ENCODE data around the gene ANKAR.
"Not testable (repeated sequence)": the region's sequence is repeated elsewhere in the genome, so short reads cannot be mapped to it uniquely, and the experiment has no call there.

Gene ANKAR

DNA sequence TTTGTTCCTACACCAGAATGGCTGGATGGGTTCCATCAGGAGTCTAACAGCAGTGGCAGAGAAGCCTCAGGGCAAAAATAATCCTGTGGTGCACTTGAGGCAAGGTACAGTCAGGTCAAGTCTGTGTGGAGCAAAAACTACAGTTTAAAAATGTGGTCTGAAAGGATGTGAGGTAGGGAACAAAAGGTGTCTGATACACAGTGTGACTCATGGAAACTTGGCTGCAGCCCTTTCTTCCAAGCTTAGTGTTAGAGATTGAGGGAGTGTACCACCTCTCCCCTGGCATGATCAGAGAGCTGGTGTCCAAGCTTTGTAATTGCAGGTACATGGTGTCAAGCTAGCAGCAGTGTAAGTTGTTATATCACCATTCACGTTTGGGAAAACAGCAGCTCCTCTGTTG, 8.9 kb downstream of the ANKAR start:
- no peak overlapping the region for H3K4me3 ChIP-seq (ENCODE audit: control insufficient read depth, low read depth, low read length)
- TF ChIP-seq, protein P1, sequence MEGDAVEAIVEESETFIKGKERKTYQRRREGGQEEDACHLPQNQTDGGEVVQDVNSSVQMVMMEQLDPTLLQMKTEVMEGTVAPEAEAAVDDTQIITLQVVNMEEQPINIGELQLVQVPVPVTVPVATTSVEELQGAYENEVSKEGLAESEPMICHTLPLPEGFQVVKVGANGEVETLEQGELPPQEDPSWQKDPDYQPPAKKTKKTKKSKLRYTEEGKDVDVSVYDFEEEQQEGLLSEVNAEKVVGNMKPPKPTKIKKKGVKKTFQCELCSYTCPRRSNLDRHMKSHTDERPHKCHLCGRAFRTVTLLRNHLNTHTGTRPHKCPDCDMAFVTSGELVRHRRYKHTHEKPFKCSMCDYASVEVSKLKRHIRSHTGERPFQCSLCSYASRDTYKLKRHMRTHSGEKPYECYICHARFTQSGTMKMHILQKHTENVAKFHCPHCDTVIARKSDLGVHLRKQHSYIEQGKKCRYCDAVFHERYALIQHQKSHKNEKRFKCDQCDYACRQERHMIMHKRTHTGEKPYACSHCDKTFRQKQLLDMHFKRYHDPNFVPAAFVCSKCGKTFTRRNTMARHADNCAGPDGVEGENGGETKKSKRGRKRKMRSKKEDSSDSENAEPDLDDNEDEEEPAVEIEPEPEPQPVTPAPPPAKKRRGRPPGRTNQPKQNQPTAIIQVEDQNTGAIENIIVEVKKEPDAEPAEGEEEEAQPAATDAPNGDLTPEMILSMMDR (conservative IDR thresholded peaks at IDR 0.05; ENCODE audit: control insufficient read depth, insufficient read depth, low read depth, low read length): no peak
- DNase-seq (ENCODE audit: low read depth): peak; percentile 15

DNA sequence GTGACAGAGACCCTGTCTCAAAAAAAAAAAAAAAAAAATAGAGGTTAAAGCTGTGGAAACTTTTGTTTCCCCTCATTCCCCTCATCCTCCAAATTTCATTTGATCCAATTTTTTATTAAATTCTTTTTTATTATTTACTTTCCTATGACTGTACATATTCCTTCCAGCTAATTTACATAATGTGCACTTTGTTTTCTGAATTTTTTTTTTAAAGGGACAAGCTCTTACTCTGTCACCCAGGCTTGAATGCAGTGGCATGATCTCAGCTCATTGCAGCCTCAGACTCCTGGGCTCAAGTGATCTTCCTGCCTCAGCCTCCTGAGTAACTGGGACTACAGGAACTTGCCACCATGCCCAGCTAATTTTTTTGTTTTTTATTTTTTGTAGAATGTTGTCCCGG, 10.3 kb downstream of the ANKAR start:
- no peak for DNase-seq (ENCODE audit: low read depth)
- H3K4me3 ChIP-seq (ENCODE audit: control insufficient read depth, low read depth, low read length): no peak overlapping the region
- TF ChIP-seq, protein P1 (conservative IDR thresholded peaks at IDR 0.05; ENCODE audit: control insufficient read depth, insufficient read depth, low read depth, low read length): no peak

- DNase-seq (ENCODE audit: low read depth): peak; percentile 70
- H3K4me3 ChIP-seq (ENCODE audit: control insufficient read depth, low read depth, low read length): no peak overlapping the region
- TF ChIP-seq, protein P1 (conservative IDR thresholded peaks at IDR 0.05; ENCODE audit: control insufficient read depth, insufficient read depth, low read depth, low read length): no peak
Observed at GRCh38 chr2:189685540-189686229, 11.2 kb downstream of the ANKAR start.

DNA sequence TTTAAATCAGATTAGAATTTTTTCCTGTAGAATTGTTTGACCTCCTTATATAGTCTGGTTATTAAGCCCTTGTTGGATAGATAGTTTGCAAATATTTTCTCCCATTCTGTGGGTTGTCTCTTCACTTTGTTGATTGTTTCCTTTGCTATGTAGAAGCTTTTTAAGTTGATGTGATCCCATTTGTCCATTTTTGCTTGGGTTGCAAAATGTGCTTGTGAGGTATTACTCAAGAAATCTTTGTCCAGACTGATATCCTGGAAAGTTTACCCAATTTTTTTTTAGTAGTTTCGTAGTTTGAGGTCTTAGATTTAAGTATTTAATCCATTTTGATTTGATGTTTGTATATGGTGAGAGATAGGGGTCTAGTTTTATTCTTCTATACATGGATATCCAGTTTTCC, 13.3 kb downstream of the ANKAR start:
- DNase-seq (ENCODE audit: low read depth); H3K4me3 ChIP-seq (ENCODE audit: control insufficient read depth, low read depth, low read length): not testable (repeated sequence)

GRCh38 chr2:189696223-189696622, 21.8 kb downstream of the ANKAR start:
- TF ChIP-seq, protein P1 (conservative IDR thresholded peaks at IDR 0.05; ENCODE audit: control insufficient read depth, insufficient read depth, low read depth, low read length): no peak
- no peak for DNase-seq (ENCODE audit: low read depth)

GRCh38 chr2:189698020-189698887, 23.8 kb downstream of the ANKAR start:
- DNase-seq (ENCODE audit: low read depth): peak; percentile 64
- no peak overlapping the region for H3K4me3 ChIP-seq (ENCODE audit: control insufficient read depth, low read depth, low read length)
- TF ChIP-seq, protein P1 (conservative IDR thresholded peaks at IDR 0.05; ENCODE audit: control insufficient read depth, insufficient read depth, low read depth, low read length): peak; percentile 50

More at GRCh38 chr2:189696223-189696622, 21.8 kb downstream of the ANKAR start:
- H3K4me3 ChIP-seq (ENCODE audit: control insufficient read depth, low read depth, low read length): no peak overlapping the region

GRCh38 chr2:189700681-189701080, 26.2 kb downstream of the ANKAR start:
- TF ChIP-seq, protein P1 (conservative IDR thresholded peaks at IDR 0.05; ENCODE audit: control insufficient read depth, insufficient read depth, low read depth, low read length): no peak
- DNase-seq (ENCODE audit: low read depth): no peak
- no peak overlapping the region for H3K4me3 ChIP-seq (ENCODE audit: control insufficient read depth, low read depth, low read length)
